K562 (cell line): Measurements from ENCODE around the gene PARS2. TPM values are rescaled to one million over a fixed set of nuclear protein-coding genes. Genes with fewer than 3 reads are reported as not detected.

Experiments
- AFF1 ChIP-seq, 2 experiments: fragments of 450-650 bp; IDR thresholded peaks; 2 replicates each; pipeline ENCODE4 v1.6.1; 2018; ENCODE audit warnings: mild to moderate bottlenecking in 2 of 2, low read depth in 1 of 2; ENCODE audit not compliant: partially characterized antibody in 2 of 2
- BRCA1 ChIP-seq, 2 experiments: fragments of 450-650 bp in 1 of 2; sonication (generic) in 1 of 2; formaldehyde crosslinking in 1 of 2; IDR thresholded peaks; 2 replicates each; pipeline versions ENCODE4 v1.5.0 to v1.6.1; 2017 to 2020; ENCODE audit warnings: mild to moderate bottlenecking in 1 of 2, missing genetic modification reagents in 1 of 2
- CREB1 ChIP-seq, 2 experiments: sonication (generic) in 1 of 2; formaldehyde crosslinking in 1 of 2; IDR thresholded peaks; 2 replicates each; pipeline versions ENCODE4 v1.6.1 to v1.8.0; 2012 to 2022; ENCODE audit warnings: inconsistent platforms in 1 of 2, mild to moderate bottlenecking in 1 of 2, missing genetic modification reagents in 1 of 2, moderate library complexity in 1 of 2
- ERF ChIP-seq: fragments of 450-650 bp; formaldehyde crosslinking; IDR thresholded peaks from 2 replicates; pipeline ENCODE4 v1.4.0; 2020; ENCODE audit warnings: mild to moderate bottlenecking, mixed read lengths
- ETV5 ChIP-seq: sonication (generic); formaldehyde crosslinking; IDR thresholded peaks from 2 replicates; pipeline ENCODE4 v1.4.0; 2020; ENCODE audit warnings: low read depth, mild to moderate bottlenecking, missing genetic modification reagents
- HLTF ChIP-seq: fragments of 450-650 bp; IDR thresholded peaks from 2 replicates; pipeline ENCODE4 v1.6.1; 2016
- ID3 ChIP-seq, 2 experiments: fragments of 250-450 bp in 1 of 2; fragments of 450-650 bp in 1 of 2; sonication (Bioruptor Pico) in 1 of 2; IDR thresholded peaks; 2 replicates each; pipeline versions ENCODE4 v1.6.1 to v1.8.0; 2016 to 2021; ENCODE audit warnings: mild to moderate bottlenecking in 2 of 2, moderate library complexity in 2 of 2, missing compliant biosample characterization in 1 of 2, missing genetic modification characterization in 1 of 2
- KDM1A ChIP-seq, 2 experiments: fragments of 450-650 bp; IDR thresholded peaks; 2 replicates each; pipeline ENCODE4 v1.6.1; 2016; ENCODE audit warnings: mild to moderate bottlenecking in 2 of 2
- NFXL1 ChIP-seq: fragments of 450-650 bp; formaldehyde crosslinking; IDR thresholded peaks from 2 replicates; pipeline ENCODE4 v1.4.0; 2021; ENCODE audit warnings: mild to moderate bottlenecking
- POU5F1 ChIP-seq: fragments of 150-350 bp; IDR thresholded peaks from 2 replicates; pipeline ENCODE4 v1.6.1; 2014; ENCODE audit warnings: borderline replicate concordance, low read length, low read depth, mild to moderate bottlenecking; ENCODE audit not compliant: partially characterized antibody
- TAL1 ChIP-seq: fragments of 450-650 bp; IDR thresholded peaks from 2 replicates; pipeline ENCODE4 v1.6.1; 2016; ENCODE audit warnings: mild to moderate bottlenecking
- TCF7L2 ChIP-seq: fragments of 150-350 bp; IDR thresholded peaks from 2 replicates; pipeline ENCODE4 v1.6.1; 2016; ENCODE audit warnings: low read depth, mild to moderate bottlenecking, low read length, moderate library complexity
- ZBTB8A ChIP-seq: fragments of 450-650 bp; IDR thresholded peaks from 2 replicates; pipeline ENCODE4 v1.6.1; 2018; ENCODE audit warnings: mild to moderate bottlenecking, moderate library complexity; ENCODE audit not compliant: partially characterized antibody
- ZEB2 ChIP-seq: fragments of 450-650 bp; IDR thresholded peaks from 2 replicates; pipeline ENCODE4 v1.6.1; 2016
- ZNF175 ChIP-seq: fragments of 200-800 bp; sonication (Bioruptor generic); IDR thresholded peaks from 2 replicates; pipeline ENCODE4 v1.6.1; 2016; ENCODE audit warnings: low read depth, mild to moderate bottlenecking, missing genetic modification characterization, missing compliant biosample characterization
- polyA plus RNA-seq, 8 experiments: library from polyadenylated mRNA; depleted of rRNA in 4 of 8; stranded (reverse) in 5 of 8; unstranded in 3 of 8; fragments of >200 nt; fragmentation: Nextera tagmentation in 2 of 8; fragmentation: Illumina TruSeq in 1 of 8; extraction: Ambion mirVana in 2 of 8; extraction: Trizol in 1 of 8; gene quantifications; 2 replicates each; pipeline versions ENCODE4 v1.2.1 to v1.2.3, GENCODE V29; 2011 to 2014; ENCODE audit warnings: inconsistent platforms in 1 of 8, missing spikeins in 1 of 8
- total RNA-seq, 7 experiments: library from RNA; depleted of rRNA in 6 of 7; stranded (reverse); fragments of >200 nt in 6 of 7; fragmentation: Illumina TruSeq in 2 of 7; extraction: Trizol in 2 of 7; gene quantifications; 2 replicates each; pipeline versions ENCODE4 v1.2.1 to v1.2.3, GENCODE V29; 2011 to 2021; ENCODE audit warnings: low replicate concordance in 1 of 7
- TF ChIP-seq, protein P1 (sequence below): sonication (generic); formaldehyde crosslinking; IDR thresholded peaks from 2 replicates; pipeline ENCODE4 v1.8.0; 2022; ENCODE audit warnings: missing genetic modification reagents, mild to moderate bottlenecking, moderate library complexity, borderline replicate concordance

PARS2 gene
- total and polyA plus RNA-seq, 9 of the 15 experiments (the other 6 are each of a cell fraction or from before 2014, with no cell fraction given): 6.3 to 12.4 (median 7.9) TPM

GRCh38 chr1:54764133-54764921 lies at the start of gene PARS2 (continued):
- TF ChIP-seq KDM1A (IDR thresholded peaks at IDR 0.05) (no peak), CREB1 (IDR thresholded peaks at IDR 0.05) (peak; percentile 62), CREB1 (CRISPR knock-in tag; IDR thresholded peaks at IDR 0.05) (0 out of 2 replicates have a peak, but pooled peaks have one; percentile 41), HLTF (no peak), NFXL1 (CRISPR knock-in tag) (no peak), ETV5 (no peak), ZBTB8A (no peak), BRCA1 (IDR thresholded peaks at IDR 0.05) (no peak), BRCA1 (CRISPR knock-in tag; IDR thresholded peaks at IDR 0.05) (0 out of 2 replicates have a peak, but pooled peaks have one; percentile 41), ZEB2 (no peak), ID3 (CRISPR knock-in tag; IDR thresholded peaks at IDR 0.05) (no peak), ID3 (tag; IDR thresholded peaks at IDR 0.05) (peak; percentile 50; the same call in 1 of the 2 replicates), TAL1 (no peak), ZNF175 (no peak), AFF1 (IDR thresholded peaks at IDR 0.05; ENCODE audit: low read depth in 1 of 2, partially characterized antibody in 2 of 2) (no peak), POU5F1 (peak; percentile 55), ERF (CRISPR knock-in tag) (peak; percentile 83; the same call in 1 of the 2 replicates), TCF7L2 (no peak)
- TF ChIP-seq, protein P1, sequence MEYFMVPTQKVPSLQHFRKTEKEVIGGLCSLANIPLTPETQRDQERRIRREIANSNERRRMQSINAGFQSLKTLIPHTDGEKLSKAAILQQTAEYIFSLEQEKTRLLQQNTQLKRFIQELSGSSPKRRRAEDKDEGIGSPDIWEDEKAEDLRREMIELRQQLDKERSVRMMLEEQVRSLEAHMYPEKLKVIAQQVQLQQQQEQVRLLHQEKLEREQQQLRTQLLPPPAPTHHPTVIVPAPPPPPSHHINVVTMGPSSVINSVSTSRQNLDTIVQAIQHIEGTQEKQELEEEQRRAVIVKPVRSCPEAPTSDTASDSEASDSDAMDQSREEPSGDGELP (CRISPR knock-in tag): peak; percentile 79
